Calu3 (cell line): Measurements from ENCODE around the gene SFMBT1. TPM values are rescaled to one million over a fixed set of nuclear protein-coding genes. Genes with fewer than 3 reads are reported as not detected.

Source experiments
- BruUV-seq: library from RNA; stranded (reverse); fragments of 400-500 nt; replicated peaks from 2 replicates; lab custom pipeline; 2021; lab: Mats Ljungman, UMichigan
- CTCF ChIA-PET: fragments of 300-600 bp; sonication (Branson Sonifier 250); formaldehyde crosslinking; loops from one replicate; lab custom pipeline; 2022; ENCODE audit warnings: antibody characterized with exemption; lab: Charles Lee
- DNase-seq: peaks from one replicate; pipeline ENCODE4 v3.0.0; 2022
- H3K27ac Mint-ChIP-seq: one replicate; pipeline ENCODE4 v1.8.0; 2022; ENCODE audit warnings: mixed read lengths; ENCODE audit not compliant: unreplicated experiment
- H3K27me3 Mint-ChIP-seq: one replicate; pipeline ENCODE4 v1.8.0; 2022; ENCODE audit warnings: mixed read lengths; ENCODE audit not compliant: unreplicated experiment
- H3K36me3 Mint-ChIP-seq: one replicate; pipeline ENCODE4 v1.8.0; 2022; ENCODE audit warnings: mild to moderate bottlenecking, moderate library complexity, mixed read lengths; ENCODE audit not compliant: insufficient read depth, unreplicated experiment
- H3K4me1 Mint-ChIP-seq: one replicate; pipeline ENCODE4 v1.8.0; 2022; ENCODE audit warnings: mild to moderate bottlenecking, low read depth, mixed read lengths; ENCODE audit not compliant: unreplicated experiment
- H3K4me3 Mint-ChIP-seq: one replicate; pipeline ENCODE4 v1.8.0; 2022; ENCODE audit warnings: mild to moderate bottlenecking, low read depth, moderate library complexity, mixed read lengths; ENCODE audit not compliant: unreplicated experiment
- H3K9me3 Mint-ChIP-seq: one replicate; pipeline ENCODE4 v1.8.0; 2022; ENCODE audit warnings: low read depth, mixed read lengths; ENCODE audit not compliant: unreplicated experiment
- CTCF ChIP-seq: fragments of 200-600 bp; IDR thresholded peaks from one replicate; pipeline ENCODE4 v1.8.0; 2022; ENCODE audit warnings: antibody characterized with exemption; ENCODE audit not compliant: unreplicated experiment
- intact Hi-C: fragments of 100-400 bp; cut with micrococcal nuclease; formaldehyde crosslinking; loops from one replicate; pipeline ENCODE4 v1.10.0; 2022; ENCODE audit not compliant: unreplicated experiment
- total RNA-seq: library from RNA; stranded (reverse); gene quantifications from 2 replicates; pipeline ENCODE4 v1.2.3, GENCODE V29; 2022

The SFMBT1 gene
- total RNA-seq, 1 experiment from 2014 or later, result 36.6 TPM

DNA sequence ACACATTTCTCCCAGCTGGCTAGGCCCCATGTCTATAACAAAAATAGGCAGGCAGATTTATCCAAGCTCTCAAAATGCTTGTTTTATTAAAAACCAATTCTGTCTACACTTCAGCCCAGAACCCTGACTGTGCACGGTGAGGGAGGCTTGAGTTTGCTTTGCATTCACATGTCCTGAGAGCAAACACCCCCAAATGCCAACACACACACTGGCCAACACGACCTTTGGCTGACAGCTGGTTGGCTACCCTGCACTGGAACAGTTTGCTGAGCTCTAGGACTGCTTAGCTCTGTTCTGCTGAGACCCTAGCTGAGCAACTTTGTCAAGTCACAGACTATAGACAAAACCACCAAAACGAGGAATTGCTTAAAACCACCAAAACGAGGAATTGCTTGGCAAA lies 152.2 kb downstream of the SFMBT1 start:
- CTCF ChIA-PET, result no interaction called here
- Mint-ChIP-seq H3K4me1 (no peaks in the 10 kb centered on the region), H3K27ac (no peak overlapping the region), H3K27me3 (no peaks in the 10 kb centered on the region), H3K36me3 (peaks cover 9% of the 10 kb centered on the region), H3K9me3 (no peaks in the 10 kb centered on the region), H3K4me3 (no peak overlapping the region)
- BruUV-seq, result no TSS peak
- TF ChIP-seq CTCF, result no peak
- DNase-seq, result no peak
- intact Hi-C loops, result no loop called here

DNA sequence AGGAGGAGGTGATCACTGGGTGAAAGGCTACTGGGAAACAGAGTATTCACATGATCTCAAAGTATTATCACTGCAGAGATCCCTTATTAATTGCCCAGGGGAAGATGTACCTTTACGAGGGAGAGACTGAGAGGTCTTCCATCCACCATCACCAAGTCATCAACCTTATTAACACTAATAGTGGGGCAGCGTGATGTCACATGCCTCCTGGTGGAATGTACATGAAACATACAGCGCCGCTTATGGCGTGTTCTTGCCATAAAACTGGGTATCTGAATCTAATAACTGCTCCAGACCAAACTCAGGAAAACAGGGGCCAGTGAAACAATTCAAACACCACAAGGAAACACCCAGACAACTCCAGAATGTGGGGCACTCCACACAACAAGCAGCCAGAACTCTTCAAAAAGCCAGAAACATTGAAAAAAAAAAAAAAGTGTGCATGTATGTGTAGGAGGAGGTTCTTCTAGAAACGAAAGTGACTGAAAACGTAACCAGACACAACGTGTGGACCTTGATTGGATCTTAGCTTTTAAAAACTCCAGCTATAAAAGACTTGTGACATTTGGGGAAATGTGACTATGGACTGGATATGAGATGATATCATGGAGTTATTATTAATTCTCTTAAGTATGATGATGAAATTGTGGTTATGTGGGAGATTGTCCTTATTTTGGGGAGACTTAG lies 153.1 kb downstream of the SFMBT1 start:
- CTCF ChIA-PET, result interaction anchor here (0.6 kb wide), 1 partner anchor 1575 kb away, joined by 4 read pairs; no protein-coding TSS in a partner anchor
- Mint-ChIP-seq H3K27me3 (no peaks in the 10 kb centered on the region), H3K4me1 (no peaks in the 10 kb centered on the region), H3K9me3 (no peaks in the 10 kb centered on the region), H3K27ac (no peak overlapping the region), H3K36me3 (peaks cover 9% of the 10 kb centered on the region), H3K4me3 (no peak overlapping the region)
- no TSS peak for BruUV-seq
- no peak for DNase-seq
- TF ChIP-seq CTCF, result no peak
- intact Hi-C loops, result no loop called here

GRCh38 chr3:52892290-52892624 lies 153.6 kb downstream of the SFMBT1 start:
- BruUV-seq, result no TSS peak
- DNase-seq, result no peak
- Mint-ChIP-seq H3K27me3 (no peaks in the 10 kb centered on the region), H3K4me3 (no peak overlapping the region), H3K27ac (no peak overlapping the region), H3K4me1 (no peaks in the 10 kb centered on the region), H3K36me3 (peaks cover 9% of the 10 kb centered on the region), H3K9me3 (no peaks in the 10 kb centered on the region)
- CTCF ChIA-PET, result interaction anchor here (0.6 kb wide), 2 partner anchors 12 to 1575 kb away, joined by 3 to 4 read pairs; no protein-coding TSS in a partner anchor
- no peak for TF ChIP-seq CTCF
- intact Hi-C loops, result no loop called here

GRCh38 chr3:52891615-52892081 lies 154.2 kb downstream of the SFMBT1 start:
- H3K36me3 Mint-ChIP-seq, result peaks cover 5% of the 10 kb centered on the region
- CTCF ChIA-PET, result interaction anchor here (0.6 kb wide), 1 partner anchor 13 kb away, joined by 3 read pairs; no protein-coding TSS in a partner anchor
- no peak overlapping the region for H3K27ac Mint-ChIP-seq
- intact Hi-C loops, result no loop called here
- no peak for DNase-seq
- no peak for TF ChIP-seq CTCF
- H3K4me1 Mint-ChIP-seq, result no peaks in the 10 kb centered on the region
- no peaks in the 10 kb centered on the region for H3K9me3 Mint-ChIP-seq
- no TSS peak for BruUV-seq
- no peak overlapping the region for H3K4me3 Mint-ChIP-seq
- H3K27me3 Mint-ChIP-seq, result no peaks in the 10 kb centered on the region
